Esophagus muscularis mucosa (tissue), 4 donors: Measurements from ENCODE around the gene VDR.

Experiments used
- EP300 ChIP-seq: sonication (generic); formaldehyde crosslinking; IDR thresholded peaks from one replicate; pipeline ENCODE4 v1.6.1; 2017; ENCODE audit warnings: antibody characterized with exemption
- POLR2A ChIP-seq: fragments of 450-650 bp; IDR thresholded peaks from one replicate; pipeline ENCODE4 v1.6.1; 2017; ENCODE audit warnings: antibody characterized with exemption, moderate library complexity, mild to moderate bottlenecking, low read depth
- POLR2AphosphoS5 ChIP-seq, 2 donors: sonication (generic); formaldehyde crosslinking; IDR thresholded peaks; one replicate each; pipeline ENCODE4 v1.6.1; 2017; ENCODE audit warnings: antibody characterized with exemption in 2 of 2
- TF ChIP-seq, protein P1 (sequence below), 3 experiments: fragments of 200-600 bp in 2 of 3; fragments of 450-650 bp in 1 of 3; sonication (generic) in 2 of 3; IDR thresholded peaks; one replicate each; pipeline ENCODE4 v1.5.1; 2017 to 2019; ENCODE audit warnings: antibody characterized with exemption in 3 of 3, mild to moderate bottlenecking in 2 of 3, moderate library complexity in 1 of 3

DNA sequence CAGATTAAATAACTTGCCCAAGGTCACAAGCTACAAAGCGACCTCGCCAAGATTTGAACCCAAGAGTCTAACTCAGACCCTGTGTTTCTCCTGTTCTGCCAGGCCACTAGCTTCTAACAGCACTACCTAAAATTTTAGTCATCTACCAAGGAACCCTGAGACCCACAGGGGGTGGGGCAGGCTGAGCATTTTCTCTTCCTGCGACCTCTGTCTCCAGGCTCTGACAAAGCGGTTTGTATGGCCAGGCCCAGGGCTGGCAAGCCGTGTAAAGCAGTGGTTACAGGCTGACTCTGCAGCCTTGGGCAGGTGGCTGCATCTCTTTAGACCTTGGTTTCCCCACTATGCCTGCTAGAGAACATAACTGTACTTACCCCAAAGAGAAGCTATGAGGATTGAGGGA, 5.3 kb downstream of the VDR start:
- TF ChIP-seq, protein P1, sequence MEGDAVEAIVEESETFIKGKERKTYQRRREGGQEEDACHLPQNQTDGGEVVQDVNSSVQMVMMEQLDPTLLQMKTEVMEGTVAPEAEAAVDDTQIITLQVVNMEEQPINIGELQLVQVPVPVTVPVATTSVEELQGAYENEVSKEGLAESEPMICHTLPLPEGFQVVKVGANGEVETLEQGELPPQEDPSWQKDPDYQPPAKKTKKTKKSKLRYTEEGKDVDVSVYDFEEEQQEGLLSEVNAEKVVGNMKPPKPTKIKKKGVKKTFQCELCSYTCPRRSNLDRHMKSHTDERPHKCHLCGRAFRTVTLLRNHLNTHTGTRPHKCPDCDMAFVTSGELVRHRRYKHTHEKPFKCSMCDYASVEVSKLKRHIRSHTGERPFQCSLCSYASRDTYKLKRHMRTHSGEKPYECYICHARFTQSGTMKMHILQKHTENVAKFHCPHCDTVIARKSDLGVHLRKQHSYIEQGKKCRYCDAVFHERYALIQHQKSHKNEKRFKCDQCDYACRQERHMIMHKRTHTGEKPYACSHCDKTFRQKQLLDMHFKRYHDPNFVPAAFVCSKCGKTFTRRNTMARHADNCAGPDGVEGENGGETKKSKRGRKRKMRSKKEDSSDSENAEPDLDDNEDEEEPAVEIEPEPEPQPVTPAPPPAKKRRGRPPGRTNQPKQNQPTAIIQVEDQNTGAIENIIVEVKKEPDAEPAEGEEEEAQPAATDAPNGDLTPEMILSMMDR (IDR thresholded peaks at IDR 0.05): no peak
- TF ChIP-seq POLR2A: no peak
- TF ChIP-seq EP300: no peak
- no peak for TF ChIP-seq POLR2AphosphoS5 (IDR thresholded peaks at IDR 0.05)
